Ovary (tissue), 3 donors: ENCODE results near the gene DDRGK1.

ENCODE experiments used
- EP300 ChIP-seq: sonication (generic); formaldehyde crosslinking; IDR thresholded peaks from one replicate; pipeline ENCODE4 v1.6.1; 2017; ENCODE audit warnings: antibody characterized with exemption
- POLR2A ChIP-seq: fragments of 450-650 bp; IDR thresholded peaks from one replicate; pipeline ENCODE4 v1.6.1; 2017; ENCODE audit warnings: antibody characterized with exemption, mild to moderate bottlenecking, moderate library complexity
- TF ChIP-seq, protein P1 (sequence below), 3 donors: fragments of 450-650 bp in 2 of 3; fragments of 200-600 bp in 1 of 3; IDR thresholded peaks; one replicate each; pipeline versions ENCODE4 v1.5.1 to v1.8.0; 2016 to 2022; ENCODE audit warnings: antibody characterized with exemption in 3 of 3, mild to moderate bottlenecking in 1 of 3
- donor health status: DM: no; HTN: no; CAD: no.

DNA sequence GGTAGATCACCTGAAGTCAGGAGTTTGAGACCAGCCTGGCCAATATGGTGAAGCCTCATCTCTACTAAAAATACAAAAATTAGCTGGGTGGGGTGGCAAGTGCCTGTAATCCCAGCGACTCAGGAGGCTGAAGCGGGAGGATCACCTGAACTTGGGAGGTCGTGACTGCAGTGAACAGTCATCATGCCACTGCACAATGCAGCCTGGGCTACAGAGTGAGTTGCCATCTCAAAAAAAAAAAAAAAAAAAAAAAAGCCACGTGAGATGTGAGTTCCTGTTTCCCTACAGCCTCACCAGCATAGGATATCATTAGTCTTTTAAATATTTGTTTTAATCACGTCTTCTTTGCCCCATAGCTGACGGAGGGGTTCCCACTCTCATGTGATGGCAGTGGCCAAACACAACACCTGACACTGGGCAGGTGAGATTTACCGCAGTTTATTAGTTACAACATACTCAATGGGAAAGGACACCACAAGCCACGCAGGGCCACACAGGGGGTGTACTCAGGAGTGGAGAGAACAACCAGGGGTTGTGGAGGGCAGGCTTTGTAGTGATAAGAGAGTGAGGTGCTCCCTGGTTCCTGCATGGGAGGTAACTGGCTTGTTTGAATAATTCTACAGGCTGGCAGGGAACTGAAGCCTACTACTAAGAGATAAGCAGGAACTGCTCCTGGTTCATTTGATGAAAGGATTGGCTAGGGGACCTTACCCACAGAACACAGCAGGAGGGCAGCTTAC, 26.6 kb downstream of the DDRGK1 start:
- TF ChIP-seq POLR2A (no peak), EP300 (no peak)
- TF ChIP-seq, protein P1, sequence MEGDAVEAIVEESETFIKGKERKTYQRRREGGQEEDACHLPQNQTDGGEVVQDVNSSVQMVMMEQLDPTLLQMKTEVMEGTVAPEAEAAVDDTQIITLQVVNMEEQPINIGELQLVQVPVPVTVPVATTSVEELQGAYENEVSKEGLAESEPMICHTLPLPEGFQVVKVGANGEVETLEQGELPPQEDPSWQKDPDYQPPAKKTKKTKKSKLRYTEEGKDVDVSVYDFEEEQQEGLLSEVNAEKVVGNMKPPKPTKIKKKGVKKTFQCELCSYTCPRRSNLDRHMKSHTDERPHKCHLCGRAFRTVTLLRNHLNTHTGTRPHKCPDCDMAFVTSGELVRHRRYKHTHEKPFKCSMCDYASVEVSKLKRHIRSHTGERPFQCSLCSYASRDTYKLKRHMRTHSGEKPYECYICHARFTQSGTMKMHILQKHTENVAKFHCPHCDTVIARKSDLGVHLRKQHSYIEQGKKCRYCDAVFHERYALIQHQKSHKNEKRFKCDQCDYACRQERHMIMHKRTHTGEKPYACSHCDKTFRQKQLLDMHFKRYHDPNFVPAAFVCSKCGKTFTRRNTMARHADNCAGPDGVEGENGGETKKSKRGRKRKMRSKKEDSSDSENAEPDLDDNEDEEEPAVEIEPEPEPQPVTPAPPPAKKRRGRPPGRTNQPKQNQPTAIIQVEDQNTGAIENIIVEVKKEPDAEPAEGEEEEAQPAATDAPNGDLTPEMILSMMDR (IDR thresholded peaks at IDR 0.05): no peak
